Colonic mucosa (tissue), 4 donors: ENCODE data around the gene PTGDR2. TPM values are rescaled to one million over a fixed set of nuclear protein-coding genes. Genes with fewer than 3 reads are reported as not detected.

Source experiments
- DNase-seq: peaks from one replicate; pipeline ENCODE4 v3.0.0-alpha.2; 2020
- H3K27ac ChIP-seq: fragments of 200-600 bp; one replicate; pipeline ENCODE4 v1.8.0; 2021
- H3K27me3 ChIP-seq: fragments of 200-600 bp; one replicate; pipeline ENCODE4 v1.8.0; 2021
- H3K36me3 ChIP-seq: fragments of 200-600 bp; one replicate; pipeline ENCODE4 v1.8.0; 2021
- H3K4me1 ChIP-seq: fragments of 200-600 bp; one replicate; pipeline ENCODE4 v1.8.0; 2021; ENCODE audit warnings: mild to moderate bottlenecking
- H3K4me3 ChIP-seq: fragments of 200-600 bp; one replicate; pipeline ENCODE4 v1.8.0; 2021
- H3K9ac ChIP-seq, 2 donors: one replicate each; pipeline ENCODE4 v1.7.0; 2013; ENCODE audit warnings: control low read depth in 2 of 2, low read depth in 2 of 2, low read length in 2 of 2
- H3K9me3 ChIP-seq: fragments of 200-600 bp; one replicate; pipeline ENCODE4 v1.8.0; 2021
- CTCF ChIP-seq: fragments of 200-600 bp; IDR thresholded peaks from one replicate; pipeline ENCODE4 v1.8.0; 2022; ENCODE audit warnings: antibody characterized with exemption, mild to moderate bottlenecking
- intact Hi-C: fragments of 100-400 bp; cut with DNase I; formaldehyde crosslinking; loops from one replicate; pipeline ENCODE4 v1.14.1; 2022
- total RNA-seq, 2 donors: library from RNA; stranded (reverse); fragmentation: NEBNext Ultra II Directional in 1 of 2; extraction: Animal tissue kit (Norgen Biotek cat#: 25700) in 1 of 2; gene quantifications; one replicate each; pipeline ENCODE4 v1.2.1, GENCODE V29; 2021
- donor health status: healthy.
- donor health status: DM: no; HTN: no; CAD: no.
- donor health status: DM: no; HTN: no; CAD: no.

PTGDR2 gene
- total RNA-seq, 2 donors from 2014 or later, result 3.7 to 4.7 TPM

DNA sequence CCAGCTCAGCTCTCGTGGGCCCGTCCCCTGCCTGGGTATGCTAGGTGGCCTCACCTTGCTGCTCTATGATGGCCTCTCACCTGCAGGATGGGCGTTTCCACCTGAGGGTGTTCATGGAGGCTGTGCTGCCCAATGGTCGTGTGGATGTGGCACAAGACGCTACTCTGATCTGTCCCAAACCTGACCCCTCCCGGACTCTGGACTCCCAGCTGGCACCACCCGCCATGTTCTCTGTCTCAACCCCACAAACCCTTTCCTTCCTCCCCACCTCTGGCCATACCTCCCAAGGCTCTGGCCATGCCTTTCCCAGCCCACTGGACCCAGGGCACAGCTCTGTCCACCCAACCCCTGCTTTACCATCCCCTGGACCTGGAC is 13.7 kb upstream of the PTGDR2 start:
- TF ChIP-seq CTCF, result no peak
- Histone ChIP-seq H3K4me1 (no peaks in the 10 kb centered on the region), H3K9me3 (no peaks in the 10 kb centered on the region), H3K36me3 (no peaks in the 10 kb centered on the region), H3K9ac (no peak overlapping the region), H3K27ac (no peak overlapping the region), H3K4me3 (no peak overlapping the region), H3K27me3 (no peaks in the 10 kb centered on the region)
- DNase-seq, result no peak
- intact Hi-C loops, result no loop called here

DNA sequence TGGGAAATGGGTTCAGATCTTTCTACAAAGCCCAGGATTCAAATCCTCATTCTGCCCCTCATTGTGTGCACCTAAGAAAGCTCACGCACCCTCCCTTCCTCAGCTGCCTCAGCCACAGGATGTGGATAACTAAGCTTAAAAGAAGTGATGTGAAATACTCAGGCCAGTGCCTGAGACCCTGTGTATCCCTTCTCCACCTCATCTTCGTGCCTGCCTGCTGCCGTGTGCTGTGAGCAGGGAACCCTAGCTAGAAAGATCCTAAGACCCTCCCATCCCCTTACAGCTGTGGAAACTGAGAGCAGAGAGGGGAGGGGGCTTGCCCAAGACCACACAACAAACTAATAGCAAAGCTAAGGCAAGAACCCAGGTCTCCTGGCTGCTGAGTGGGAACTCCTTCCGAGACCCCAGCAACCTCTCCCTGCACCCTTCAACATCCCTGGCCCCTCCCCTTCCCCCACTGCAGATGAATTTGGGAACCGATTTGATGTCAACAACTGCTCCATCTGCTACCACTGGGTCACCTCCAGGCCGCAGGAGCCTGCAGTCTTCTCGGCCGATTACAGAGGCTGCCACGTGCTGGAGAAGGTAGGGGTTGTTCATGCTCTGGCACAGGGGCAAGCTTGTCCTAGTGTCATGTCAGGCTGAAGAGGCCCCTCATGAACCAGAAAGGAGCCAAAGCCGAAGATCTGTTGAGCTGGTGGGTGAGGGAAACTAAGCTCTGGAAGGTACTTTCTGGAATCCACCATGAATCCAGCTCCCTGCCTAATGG is 13.1 kb upstream of the PTGDR2 start:
- H3K27me3 ChIP-seq, result no peaks in the 10 kb centered on the region
- H3K36me3 ChIP-seq, result no peaks in the 10 kb centered on the region
- no peak for DNase-seq
- no peak for TF ChIP-seq CTCF
- no peak overlapping the region for H3K9ac ChIP-seq
- intact Hi-C loops, result no loop called here
- no peaks in the 10 kb centered on the region for H3K4me1 ChIP-seq
- H3K27ac ChIP-seq, result no peak overlapping the region
- H3K9me3 ChIP-seq, result no peaks in the 10 kb centered on the region
- no peak overlapping the region for H3K4me3 ChIP-seq

DNA sequence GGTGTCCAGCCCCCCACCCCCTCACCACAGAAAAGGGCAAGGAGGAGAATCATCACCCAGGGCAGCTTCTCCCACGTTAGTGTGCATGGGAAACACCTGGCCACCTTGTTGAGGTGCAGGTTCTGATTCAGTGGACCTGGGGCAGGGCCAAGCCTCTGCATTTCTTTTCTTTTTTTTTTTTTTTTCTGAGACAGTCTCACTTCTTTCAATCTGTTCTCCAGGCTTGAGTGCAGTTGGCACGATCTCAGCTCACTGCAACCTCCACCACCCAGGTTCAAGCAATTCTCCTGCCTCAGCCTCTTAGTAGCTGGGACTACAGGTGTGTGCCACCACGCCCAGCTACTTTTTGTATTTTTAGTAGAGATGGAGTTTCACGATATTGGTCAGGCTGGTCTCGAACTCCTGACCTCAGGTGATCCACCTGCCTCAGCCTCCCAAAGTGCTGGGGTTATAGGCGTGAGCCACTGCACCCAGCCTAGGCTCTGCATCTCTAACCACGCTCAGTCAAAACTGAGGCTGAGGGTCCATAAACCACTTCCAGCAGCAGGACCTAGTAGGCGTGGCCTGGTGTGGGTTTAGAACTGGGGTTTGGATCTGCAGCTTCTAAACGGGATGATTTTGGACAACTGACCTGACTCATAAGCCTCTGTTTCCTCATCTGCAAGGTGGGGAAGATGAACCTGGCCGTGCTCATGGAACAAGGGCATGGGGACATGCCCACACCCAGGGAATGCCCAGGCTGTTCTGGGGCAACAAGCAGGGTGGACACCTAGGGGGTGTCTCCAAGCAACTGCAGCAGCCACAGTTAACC is 12.3 kb upstream of the PTGDR2 start:
- no peak overlapping the region for H3K27ac ChIP-seq
- intact Hi-C loops, result no loop called here
- no peak for DNase-seq
- H3K36me3 ChIP-seq, result no peaks in the 10 kb centered on the region
- H3K9ac ChIP-seq, result no peak overlapping the region
- no peaks in the 10 kb centered on the region for H3K9me3 ChIP-seq
- no peaks in the 10 kb centered on the region for H3K27me3 ChIP-seq
- TF ChIP-seq CTCF, result no peak
- H3K4me1 ChIP-seq, result no peaks in the 10 kb centered on the region
- no peak overlapping the region for H3K4me3 ChIP-seq

DNA sequence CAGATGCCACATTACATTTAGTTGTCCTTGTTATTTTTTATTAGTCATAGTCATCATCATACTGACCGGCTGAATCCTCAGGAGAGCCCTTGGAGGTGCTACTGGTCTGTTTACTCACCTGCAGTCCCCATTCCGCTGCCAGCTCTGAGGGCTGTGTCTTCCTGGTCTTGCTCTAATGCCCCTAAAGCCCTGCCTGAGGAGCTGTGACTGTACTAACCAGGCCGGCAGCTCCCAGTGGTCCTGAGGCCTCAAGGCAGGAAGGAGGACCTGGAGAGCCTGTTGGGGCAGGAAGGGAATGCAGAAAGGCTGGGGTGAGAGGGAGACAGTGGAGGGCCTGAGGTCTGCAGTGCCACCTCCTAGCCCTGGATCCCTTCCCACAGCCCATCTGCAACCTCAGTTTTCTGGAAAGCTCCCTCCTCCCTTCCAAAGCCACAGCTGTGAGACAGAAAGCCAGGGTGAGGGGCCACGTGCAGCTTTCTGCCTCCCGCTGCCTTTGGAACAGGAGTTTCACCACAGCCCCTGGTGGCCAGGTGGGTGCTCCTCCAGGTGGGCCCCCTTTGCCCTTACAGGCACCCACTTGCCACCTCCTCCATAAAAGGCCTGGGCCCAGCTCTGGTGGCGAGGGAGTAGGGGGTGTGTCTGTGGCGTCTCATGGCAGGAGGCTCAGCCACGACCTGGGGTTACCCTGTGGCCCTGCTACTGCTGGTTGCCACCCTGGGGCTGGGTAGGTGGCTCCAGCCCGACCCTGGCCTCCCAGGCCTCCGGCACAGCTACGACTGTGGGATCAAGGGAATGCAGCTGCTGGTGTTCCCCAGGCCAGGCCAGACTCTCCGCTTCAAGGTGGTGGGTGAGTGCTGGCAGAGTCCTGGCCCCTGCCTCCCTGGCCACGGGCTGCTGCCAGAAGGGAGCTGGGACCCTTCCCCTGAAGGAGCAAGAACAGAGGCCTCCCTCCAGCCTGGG is 11.4 kb upstream of the PTGDR2 start, which contains the start of gene ZP1:
Gene ZP1, plus strand, starts transcription at position 632 of the 960 bp plus-strand sequence. Its CDS starts 20 bp downstream, at position 652.
- no peak within 1 kb of the TSS for H3K4me3 ChIP-seq
- no peak within 1 kb of the TSS for H3K9ac ChIP-seq
- no peak within 1 kb of the TSS for H3K27ac ChIP-seq
- no peak for TF ChIP-seq CTCF
- H3K4me1 ChIP-seq, result no peaks in the 10 kb centered on the region
- intact Hi-C loops, result no loop called here
- no peaks in the 10 kb centered on the region for H3K36me3 ChIP-seq
- H3K9me3 ChIP-seq, result no peaks in the 10 kb centered on the region
- no peak for DNase-seq
- H3K27me3 ChIP-seq, result no peaks in the 10 kb centered on the region
